Tibial nerve (tissue), 3 donors: ENCODE results near the gene ZBTB17.

Source experiments
- CTCF ChIP-seq, 5 experiments: fragments of 200-600 bp in 3 of 5; fragments of 450-650 bp in 2 of 5; sonication (generic) in 3 of 5; IDR thresholded peaks; one replicate each; pipeline ENCODE4 v1.5.1; 2016 to 2019; ENCODE audit warnings: antibody characterized with exemption in 5 of 5, mild to moderate bottlenecking in 3 of 5, moderate library complexity in 2 of 5
- POLR2A ChIP-seq, 2 donors: fragments of 450-650 bp; IDR thresholded peaks; one replicate each; pipeline ENCODE4 v1.6.1; 2017; ENCODE audit warnings: antibody characterized with exemption in 2 of 2, mild to moderate bottlenecking in 2 of 2, moderate library complexity in 2 of 2

- TF ChIP-seq CTCF (IDR thresholded peaks at IDR 0.05) = no peak
- no peak for TF ChIP-seq POLR2A (IDR thresholded peaks at IDR 0.05)
Measured at GRCh38 chr1:15916916-15917315, 59.0 kb downstream of the ZBTB17 start.
